IPS-20b (cell line): ENCODE measurements around the gene GRP.

Experiments used
- H3K27ac ChIP-seq: one replicate; pipeline ENCODE4 v1.5.1; 2013; ENCODE audit warnings: low read length
- H3K27me3 ChIP-seq: 2 replicates; pipeline ENCODE4 v1.6.1; 2013; ENCODE audit warnings: mild to moderate bottlenecking, low read length, inconsistent platforms; ENCODE audit not compliant: insufficient read depth
- H3K36me3 ChIP-seq: 2 replicates; pipeline ENCODE4 v1.6.1; 2013; ENCODE audit warnings: low read depth, mild to moderate bottlenecking, inconsistent platforms, low read length, moderate library complexity; ENCODE audit not compliant: insufficient read depth
- H3K4me1 ChIP-seq: 2 replicates; pipeline ENCODE4 v1.6.1; 2013; ENCODE audit warnings: mild to moderate bottlenecking, control low read depth, inconsistent platforms, low read length, moderate library complexity; ENCODE audit not compliant: insufficient read depth
- H3K4me3 ChIP-seq: 2 replicates; pipeline ENCODE4 v1.5.1; 2013; ENCODE audit warnings: mild to moderate bottlenecking, low read length, inconsistent platforms
- H3K9ac ChIP-seq: 2 replicates; pipeline ENCODE4 v1.6.1; 2013; ENCODE audit warnings: low read depth, mild to moderate bottlenecking, inconsistent platforms, low read length, moderate library complexity
- H3K9me3 ChIP-seq: 2 replicates; pipeline ENCODE4 v1.6.1; 2013; ENCODE audit warnings: mild to moderate bottlenecking, low read depth, low read length, inconsistent platforms; ENCODE audit not compliant: insufficient read depth

GRP gene

DNA sequence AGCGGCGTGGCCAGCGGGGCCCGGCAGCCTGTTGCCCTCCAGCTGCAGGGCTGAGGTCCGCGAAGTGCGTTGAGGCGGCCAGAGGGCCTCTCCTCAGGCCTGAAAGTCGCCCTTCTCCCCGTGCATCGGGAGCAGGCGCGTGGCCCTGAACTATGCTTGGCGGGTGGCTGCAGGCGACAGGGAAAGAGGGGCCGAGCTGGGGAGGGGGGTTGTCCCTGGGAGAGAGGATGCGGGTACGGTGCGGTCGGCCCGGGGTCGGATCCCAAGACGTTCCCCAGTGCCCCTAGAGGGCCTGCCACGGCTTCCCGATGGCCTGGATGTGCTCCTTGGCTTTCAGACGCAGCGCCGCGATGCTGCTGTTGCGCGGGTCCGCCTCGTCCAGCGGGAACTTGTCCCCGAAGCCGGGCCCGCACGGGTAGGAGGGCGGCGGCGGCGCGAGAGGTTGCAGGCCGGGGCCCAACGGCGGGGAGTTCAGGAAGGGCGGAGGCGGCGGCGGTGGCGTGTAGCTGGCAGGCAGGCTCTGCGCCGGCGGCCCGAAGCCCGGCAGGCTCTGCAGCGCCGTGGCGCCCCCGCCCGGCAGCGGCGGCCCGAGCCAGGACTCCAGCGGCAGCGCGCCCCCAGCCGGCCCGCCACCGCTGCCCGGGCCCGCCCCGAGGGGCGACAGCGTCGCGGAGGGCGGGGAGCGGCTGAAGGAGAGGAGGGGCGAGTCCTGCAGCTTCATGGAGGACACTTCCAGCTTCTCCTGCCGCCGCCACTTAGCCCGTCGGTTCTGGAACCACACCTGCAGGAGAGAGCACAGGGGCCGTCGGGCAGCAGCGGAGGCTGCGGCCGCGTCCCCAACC lies 49.0 kb downstream of the GRP start:
- peaks cover 10% of the 10 kb centered on the region for H3K4me1 ChIP-seq
- H3K9ac ChIP-seq: no peak overlapping the region
- H3K27me3 ChIP-seq: peaks cover 99% of the 10 kb centered on the region
- H3K36me3 ChIP-seq: no peaks in the 10 kb centered on the region
- H3K4me3 ChIP-seq: peak overlapping the region; percentile 69
- H3K9me3 ChIP-seq: peaks cover 19% of the 10 kb centered on the region; the same call in 1 of the 2 replicates
- no peak overlapping the region for H3K27ac ChIP-seq

DNA sequence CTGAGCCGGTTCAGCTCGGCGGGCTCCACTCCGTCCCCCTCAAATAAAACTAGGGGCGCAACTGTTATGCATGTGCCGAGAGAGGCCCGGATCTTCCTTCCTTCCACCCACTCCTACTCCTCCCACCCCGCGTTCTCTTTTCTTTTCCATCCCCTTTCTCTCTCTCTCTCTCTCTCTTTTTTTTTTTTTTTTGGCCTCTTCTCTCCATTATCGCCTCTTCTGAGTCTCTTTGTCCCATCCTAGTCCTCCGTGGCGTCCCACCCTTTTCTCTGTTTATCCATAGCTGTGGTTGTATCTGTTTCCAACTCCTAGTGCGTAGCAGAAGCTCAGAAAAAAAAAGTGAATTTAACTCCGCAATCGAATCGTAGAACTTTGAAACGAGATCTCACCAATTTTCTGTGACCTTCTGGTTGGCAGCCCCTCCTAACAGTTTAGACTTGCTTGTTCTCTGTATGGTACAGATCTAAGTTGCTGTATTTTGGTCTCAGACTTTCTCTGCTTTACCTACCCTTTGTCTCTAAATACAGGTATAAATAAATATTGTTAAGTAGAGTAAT lies 49.7 kb downstream of the GRP start:
- Histone ChIP-seq H3K27me3 (peaks cover 99% of the 10 kb centered on the region), H3K27ac (no peak overlapping the region), H3K9ac (no peak overlapping the region), H3K36me3 (no peaks in the 10 kb centered on the region), H3K4me3 (peak overlapping the region; percentile 69), H3K4me1 (peaks cover 10% of the 10 kb centered on the region), H3K9me3 (peaks cover 19% of the 10 kb centered on the region; the same call in 1 of the 2 replicates)

DNA sequence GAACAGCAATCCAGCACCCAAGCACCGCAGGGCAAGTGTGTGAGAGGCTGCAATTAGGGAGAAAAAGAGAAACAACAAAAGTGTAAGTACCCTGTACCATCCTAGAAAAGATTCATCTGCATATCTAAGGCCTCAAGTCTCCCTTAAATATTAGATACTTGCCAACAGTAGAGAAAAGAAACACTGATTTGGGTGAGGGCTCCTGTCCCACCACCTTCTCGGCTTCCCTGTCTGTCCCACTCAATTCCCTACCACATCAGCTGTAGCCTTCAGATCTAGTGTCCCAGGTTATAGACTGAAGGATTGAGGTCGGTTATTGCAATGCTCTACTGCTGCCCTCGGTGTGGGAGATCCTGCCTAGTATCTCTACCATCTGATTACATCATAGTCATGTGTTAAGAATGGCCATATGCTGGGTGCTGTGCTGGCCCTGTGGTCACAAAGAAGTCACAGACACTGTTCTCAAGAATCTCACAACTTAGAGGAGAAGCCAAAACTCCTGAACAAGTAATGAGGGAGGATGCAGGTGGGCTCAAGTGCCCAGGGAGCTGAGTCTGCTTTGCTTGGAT lies 50.8 kb downstream of the GRP start:
- no peak overlapping the region for H3K27ac ChIP-seq
- H3K27me3 ChIP-seq: peaks cover 99% of the 10 kb centered on the region
- no peaks in the 10 kb centered on the region for H3K36me3 ChIP-seq
- peaks cover 19% of the 10 kb centered on the region; the same call in 1 of the 2 replicates for H3K9me3 ChIP-seq
- no peak overlapping the region for H3K9ac ChIP-seq
- no peak overlapping the region for H3K4me3 ChIP-seq
- peaks cover 13% of the 10 kb centered on the region for H3K4me1 ChIP-seq

DNA sequence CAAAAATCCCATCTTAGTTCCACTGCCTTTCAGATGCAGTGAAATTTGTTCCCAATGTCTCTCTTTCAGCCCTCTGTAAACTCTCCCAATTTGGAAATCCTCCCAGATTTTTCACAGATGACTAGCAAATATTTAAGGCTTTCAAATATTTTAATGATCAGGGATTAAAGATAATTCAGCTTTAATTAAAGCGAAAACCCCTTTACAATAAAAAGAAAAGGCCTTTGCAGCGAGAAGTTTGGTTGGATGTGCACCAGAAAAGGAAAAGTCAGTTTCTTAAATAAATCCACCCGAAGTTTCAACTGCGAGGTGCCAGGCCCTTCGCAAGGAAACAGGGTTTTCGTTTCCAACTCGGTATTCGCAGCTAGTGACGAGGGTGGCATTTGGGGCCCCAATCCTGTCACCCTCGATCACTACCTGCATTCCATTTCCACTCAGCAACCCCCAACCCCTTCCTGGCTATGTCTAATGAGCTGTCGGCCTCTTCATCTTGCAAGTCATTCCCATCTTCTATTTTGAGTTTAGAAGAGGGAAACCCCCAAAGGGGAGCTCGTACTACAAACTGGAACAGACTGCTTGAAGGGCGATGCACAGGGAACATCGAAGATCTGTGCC lies 51.8 kb downstream of the GRP start:
- Histone ChIP-seq H3K27ac (no peak overlapping the region), H3K36me3 (no peaks in the 10 kb centered on the region), H3K9me3 (peaks cover 11% of the 10 kb centered on the region; the same call in 1 of the 2 replicates), H3K4me3 (peak overlapping the region; percentile 77; the same call in 1 of the 2 replicates), H3K27me3 (peaks cover 99% of the 10 kb centered on the region), H3K9ac (no peak overlapping the region), H3K4me1 (peaks cover 20% of the 10 kb centered on the region)

DNA sequence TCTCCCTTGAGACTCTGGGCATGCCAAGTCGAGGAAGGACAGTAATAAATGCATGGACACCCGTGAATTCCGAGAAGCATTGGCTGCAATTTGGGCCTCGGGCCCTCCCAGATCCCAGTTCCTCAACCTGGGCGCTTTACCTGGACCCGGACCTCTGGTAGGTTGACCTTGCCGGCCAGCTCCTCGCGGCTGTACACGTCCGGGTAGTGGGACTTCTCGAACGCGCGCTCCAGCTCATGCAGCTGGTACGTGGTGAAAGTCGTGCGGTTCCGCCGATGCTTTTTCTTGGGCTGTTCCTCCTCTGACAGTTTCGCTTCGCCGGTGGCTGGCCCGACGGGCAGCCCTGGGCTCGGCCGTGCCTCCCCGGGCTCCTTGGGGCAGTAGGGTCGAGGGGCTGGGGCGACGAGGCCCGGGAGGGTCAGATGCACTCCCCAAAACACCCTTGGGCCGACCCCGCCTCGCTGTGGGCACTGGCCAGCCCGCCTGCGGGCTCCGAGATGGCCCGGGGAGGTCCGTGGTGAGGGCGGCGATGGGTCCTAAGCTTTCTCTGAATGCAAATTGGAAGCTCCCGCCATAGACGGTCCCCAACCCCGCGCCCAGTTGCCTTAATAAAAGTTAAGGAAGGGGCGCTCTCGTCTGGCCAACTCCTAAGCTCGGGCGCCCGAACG lies 52.4 kb downstream of the GRP start:
- no peak overlapping the region for H3K27ac ChIP-seq
- H3K27me3 ChIP-seq: peaks cover 99% of the 10 kb centered on the region
- no peak overlapping the region for H3K9ac ChIP-seq
- H3K36me3 ChIP-seq: no peaks in the 10 kb centered on the region
- peak overlapping the region; percentile 77; the same call in 1 of the 2 replicates for H3K4me3 ChIP-seq
- H3K9me3 ChIP-seq: peaks cover 9% of the 10 kb centered on the region; the same call in 1 of the 2 replicates
- H3K4me1 ChIP-seq: peaks cover 17% of the 10 kb centered on the region; the same call in 1 of the 2 replicates

- Histone ChIP-seq H3K27ac (no peak within 1 kb of the TSS), H3K36me3 (no peaks in the 10 kb centered on the region), H3K4me3 (peak within 1 kb of the TSS; percentile 77), H3K4me1 (peaks cover 16% of the 10 kb centered on the region; the same call in 1 of the 2 replicates), H3K9ac (no peak within 1 kb of the TSS), H3K27me3 (peaks cover 99% of the 10 kb centered on the region), H3K9me3 (peaks cover 5% of the 10 kb centered on the region; the same call in 1 of the 2 replicates)
Measured at GRCh38 chr18:59272891-59273758, 53.2 kb downstream of the GRP start, which contains the start of gene RAX. RAX (minus strand) TSS chr18:59273454; CDS start chr18:59273206, 248 bp downstream.

DNA sequence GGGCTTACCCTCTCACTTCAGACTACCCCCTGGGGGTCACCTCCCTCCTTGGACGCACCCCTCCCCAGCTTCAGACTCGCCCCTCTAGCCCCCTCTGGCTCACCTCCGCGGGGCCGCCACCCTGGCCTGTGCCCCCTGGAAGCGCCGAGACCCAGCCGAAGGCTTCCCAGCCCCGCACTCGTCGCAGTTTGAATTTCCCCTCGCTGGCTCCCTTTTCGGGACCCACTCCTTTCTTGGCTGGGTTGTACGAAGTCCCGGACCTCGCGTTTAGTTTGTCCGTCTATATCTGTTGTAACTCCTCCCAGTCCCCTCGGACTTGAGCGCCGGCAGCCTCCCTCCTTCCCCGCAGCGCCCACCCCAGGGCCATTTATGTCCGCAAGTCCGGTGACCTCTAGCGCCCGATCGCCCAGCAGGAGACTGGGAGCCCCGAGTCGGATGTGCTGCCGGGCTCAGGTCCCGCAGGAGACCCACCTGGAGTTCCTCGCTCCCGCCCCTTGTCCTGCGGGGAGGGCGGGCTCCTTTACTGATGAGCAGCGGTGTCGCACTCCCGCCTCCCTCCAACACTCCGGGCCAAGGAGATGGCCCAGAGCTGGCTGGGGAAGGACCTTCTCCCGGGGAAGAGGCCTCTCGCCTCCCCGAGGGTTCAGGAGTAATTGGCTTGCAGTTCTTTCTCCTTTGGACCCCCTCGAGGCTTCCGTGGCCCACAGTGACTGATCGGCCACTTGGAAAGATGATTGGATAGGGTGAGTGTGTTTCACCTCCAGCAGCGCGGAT lies 54.0 kb downstream of the GRP start:
- Histone ChIP-seq H3K9me3 (no peaks in the 10 kb centered on the region), H3K9ac (no peak overlapping the region), H3K4me3 (peak overlapping the region; percentile 77)

DNA sequence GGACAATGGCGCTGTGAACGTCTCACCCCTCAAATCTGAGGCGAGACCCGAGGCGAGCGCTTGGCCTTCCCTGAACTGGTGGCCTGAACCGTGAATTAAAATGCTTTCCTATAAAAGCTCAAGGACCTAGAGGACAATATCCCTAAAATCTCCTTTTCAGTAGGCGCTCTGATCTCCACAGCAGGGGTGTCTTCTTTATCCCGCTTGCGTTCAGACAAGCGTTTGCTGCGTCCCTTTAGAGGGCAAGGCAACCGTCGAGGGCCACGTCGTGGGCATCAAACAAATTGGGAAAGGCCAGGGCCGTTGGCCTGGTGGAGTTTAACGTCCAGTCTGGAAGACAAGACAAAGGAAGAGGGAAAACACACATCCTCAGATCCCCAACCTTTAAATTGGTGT lies 54.6 kb downstream of the GRP start:
- Histone ChIP-seq H3K4me1 (peaks cover 13% of the 10 kb centered on the region; the same call in 1 of the 2 replicates), H3K27me3 (peaks cover 100% of the 10 kb centered on the region), H3K9ac (no peak overlapping the region), H3K27ac (no peak overlapping the region), H3K36me3 (no peaks in the 10 kb centered on the region), H3K9me3 (no peaks in the 10 kb centered on the region), H3K4me3 (peak overlapping the region; percentile 77; the same call in 1 of the 2 replicates)

More for the DNA sequence above, 54.0 kb downstream of the GRP start:
- Histone ChIP-seq H3K36me3 (no peaks in the 10 kb centered on the region), H3K27me3 (peaks cover 99% of the 10 kb centered on the region), H3K27ac (no peak overlapping the region), H3K4me1 (peaks cover 13% of the 10 kb centered on the region; the same call in 1 of the 2 replicates)

GRCh38 chr18:59275406-59275949 lies 55.5 kb downstream of the GRP start:
- Histone ChIP-seq H3K4me1 (peaks cover 13% of the 10 kb centered on the region; the same call in 1 of the 2 replicates), H3K36me3 (no peaks in the 10 kb centered on the region), H3K27me3 (peaks cover 100% of the 10 kb centered on the region), H3K27ac (no peak overlapping the region), H3K9me3 (no peaks in the 10 kb centered on the region), H3K9ac (no peak overlapping the region), H3K4me3 (peak overlapping the region; percentile 48; the same call in 1 of the 2 replicates)
